GM12878 (cell line): ENCODE measurements around the gene RPLP1.

ENCODE experiments used
- CTCF ChIP-seq, 3 experiments: IDR thresholded peaks in 2 of 3; conservative IDR thresholded peaks in 1 of 3; 2 replicates each; pipeline ENCODE4 v1.5.1; 2011; ENCODE audit warnings: low read depth in 3 of 3, low read length in 3 of 3, mild to moderate bottlenecking in 3 of 3, control low read depth in 2 of 3, moderate library complexity in 2 of 3, inconsistent platforms in 1 of 3, mixed read lengths in 1 of 3; ENCODE audit not compliant: control insufficient read depth in 2 of 3, insufficient read depth in 1 of 3; ENCODE audit errors: extremely low read depth in 1 of 3
- EED ChIP-seq: sonication (generic); IDR thresholded peaks from 2 replicates; pipeline ENCODE4 v1.6.1; 2016; ENCODE audit warnings: antibody characterized with exemption, low read depth
- EP300 ChIP-seq, 2 experiments: fragments of 150-350 bp in 1 of 2; IDR thresholded peaks; 2 replicates each; pipeline ENCODE4 v1.6.1; 2011 to 2012; ENCODE audit warnings: low read depth in 2 of 2, low read length in 2 of 2, borderline replicate concordance in 1 of 2, improper control_type of control experiment in 1 of 2, inconsistent platforms in 1 of 2; ENCODE audit not compliant: control insufficient read depth in 1 of 2
- EZH2 ChIP-seq: IDR thresholded peaks from 2 replicates; pipeline ENCODE4 v1.6.1; 2012; ENCODE audit warnings: low read depth, mild to moderate bottlenecking, control low read depth, inconsistent platforms, low read length, borderline replicate concordance; ENCODE audit not compliant: control insufficient read depth
- GABPA ChIP-seq: IDR thresholded peaks from 2 replicates; pipeline ENCODE4 v1.6.1; 2014; ENCODE audit warnings: antibody characterized with exemption, low read depth, mild to moderate bottlenecking, inconsistent platforms
- MYC ChIP-seq: IDR thresholded peaks from 2 replicates; pipeline ENCODE4 v1.6.1; 2011; ENCODE audit warnings: mild to moderate bottlenecking, low read length, moderate library complexity, inconsistent platforms; ENCODE audit not compliant: insufficient read depth, insufficient replicate concordance, insufficient read length, severe bottlenecking
- NR2C2 ChIP-seq: IDR thresholded peaks from 2 replicates; pipeline ENCODE4 v1.6.1; 2011; ENCODE audit warnings: borderline replicate concordance, low read depth; ENCODE audit not compliant: control insufficient read depth, insufficient read length
- SMC3 ChIP-seq: IDR thresholded peaks from 2 replicates; pipeline ENCODE4 v1.6.1; 2011; ENCODE audit warnings: low read length, improper control_type of control experiment, borderline replicate concordance
- TAF1 ChIP-seq: IDR thresholded peaks from 2 replicates; pipeline ENCODE4 v1.6.1; 2011; ENCODE audit warnings: mild to moderate bottlenecking, low read depth, low read length, borderline replicate concordance
- TF ChIP-seq, protein P1 (sequence below): fragments of 150-350 bp; IDR thresholded peaks from 2 replicates; pipeline ENCODE4 v1.6.1; 2016; ENCODE audit warnings: low read depth, low read length

DNA sequence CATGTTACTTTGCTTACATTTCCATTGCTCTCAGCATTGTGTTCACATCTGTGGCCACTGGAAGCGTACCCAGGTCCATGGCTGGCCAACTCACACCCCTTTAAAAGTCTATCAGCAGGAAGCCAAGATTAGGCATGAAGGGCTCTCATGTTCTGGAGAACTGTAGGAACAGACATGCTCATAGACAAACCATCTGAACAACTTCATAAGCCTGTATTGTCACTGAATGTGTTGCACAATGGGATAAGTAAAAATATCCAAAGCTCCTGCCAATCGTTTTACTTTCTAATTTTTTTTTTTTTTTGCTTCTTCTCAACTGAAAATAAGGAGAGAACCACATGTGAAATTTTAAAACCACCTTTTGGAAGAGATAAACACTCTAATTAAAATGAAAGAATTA, 6.4 kb downstream of the RPLP1 start:
- TF ChIP-seq NR2C2, result no peak
- TF ChIP-seq EZH2, result no peak
- TF ChIP-seq CTCF (IDR thresholded peaks at IDR 0.05 in 2 of 3, conservative IDR thresholded peaks at IDR 0.05 in 1 of 3; ENCODE audit: control insufficient read depth in 2 of 3, extremely low read depth in 1 of 3, insufficient read depth in 1 of 3, low read depth in 3 of 3, low read length in 3 of 3), result no peak
- TF ChIP-seq MYC, result no peak
- no peak for TF ChIP-seq SMC3
- TF ChIP-seq TAF1, result no peak
- TF ChIP-seq, protein P1, sequence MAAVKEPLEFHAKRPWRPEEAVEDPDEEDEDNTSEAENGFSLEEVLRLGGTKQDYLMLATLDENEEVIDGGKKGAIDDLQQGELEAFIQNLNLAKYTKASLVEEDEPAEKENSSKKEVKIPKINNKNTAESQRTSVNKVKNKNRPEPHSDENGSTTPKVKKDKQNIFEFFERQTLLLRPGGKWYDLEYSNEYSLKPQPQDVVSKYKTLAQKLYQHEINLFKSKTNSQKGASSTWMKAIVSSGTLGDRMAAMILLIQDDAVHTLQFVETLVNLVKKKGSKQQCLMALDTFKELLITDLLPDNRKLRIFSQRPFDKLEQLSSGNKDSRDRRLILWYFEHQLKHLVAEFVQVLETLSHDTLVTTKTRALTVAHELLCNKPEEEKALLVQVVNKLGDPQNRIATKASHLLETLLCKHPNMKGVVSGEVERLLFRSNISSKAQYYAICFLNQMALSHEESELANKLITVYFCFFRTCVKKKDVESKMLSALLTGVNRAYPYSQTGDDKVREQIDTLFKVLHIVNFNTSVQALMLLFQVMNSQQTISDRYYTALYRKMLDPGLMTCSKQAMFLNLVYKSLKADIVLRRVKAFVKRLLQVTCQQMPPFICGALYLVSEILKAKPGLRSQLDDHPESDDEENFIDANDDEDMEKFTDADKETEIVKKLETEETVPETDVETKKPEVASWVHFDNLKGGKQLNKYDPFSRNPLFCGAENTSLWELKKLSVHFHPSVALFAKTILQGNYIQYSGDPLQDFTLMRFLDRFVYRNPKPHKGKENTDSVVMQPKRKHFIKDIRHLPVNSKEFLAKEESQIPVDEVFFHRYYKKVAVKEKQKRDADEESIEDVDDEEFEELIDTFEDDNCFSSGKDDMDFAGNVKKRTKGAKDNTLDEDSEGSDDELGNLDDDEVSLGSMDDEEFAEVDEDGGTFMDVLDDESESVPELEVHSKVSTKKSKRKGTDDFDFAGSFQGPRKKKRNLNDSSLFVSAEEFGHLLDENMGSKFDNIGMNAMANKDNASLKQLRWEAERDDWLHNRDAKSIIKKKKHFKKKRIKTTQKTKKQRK, result no peak
- TF ChIP-seq EP300 (IDR thresholded peaks at IDR 0.05; ENCODE audit: borderline replicate concordance in 1 of 2, control insufficient read depth in 1 of 2, low read depth in 2 of 2, low read length in 2 of 2), result no peak
- no peak for TF ChIP-seq GABPA
- TF ChIP-seq EED, result no peak
